Mesodermal cell (in vitro differentiated cells): Measurements from ENCODE around the gene IL11RA.

Experiments used
- H3K27ac ChIP-seq: 2 replicates; pipeline ENCODE4 v1.7.0; 2013; ENCODE audit warnings: mild to moderate bottlenecking, low read depth, low read length, moderate library complexity; ENCODE audit not compliant: severe bottlenecking
- H3K36me3 ChIP-seq: 2 replicates; pipeline ENCODE4 v1.7.1; 2013; ENCODE audit warnings: mild to moderate bottlenecking, low read length, moderate library complexity; ENCODE audit not compliant: control insufficient read depth, insufficient read depth
- H3K4me1 ChIP-seq: one replicate; pipeline ENCODE4 v1.7.1; 2013; ENCODE audit warnings: mild to moderate bottlenecking, low read length; ENCODE audit not compliant: insufficient read depth, control insufficient read depth, poor library complexity, severe bottlenecking
- H3K4me3 ChIP-seq: 2 replicates; pipeline ENCODE4 v1.7.0; 2013; ENCODE audit warnings: low read length, control low read depth, mild to moderate bottlenecking; ENCODE audit not compliant: insufficient read depth, poor library complexity, severe bottlenecking; ENCODE audit errors: extremely low read depth
- H3K9me3 ChIP-seq: 2 replicates; pipeline ENCODE4 v1.7.1; 2013; ENCODE audit warnings: mild to moderate bottlenecking, low read length, moderate library complexity; ENCODE audit not compliant: control insufficient read depth
- WGBS, 2 experiments: methylation state at CpG; one replicate each; pipeline ENCODE4 v1.1.5; 2013; ENCODE audit warnings: missing lambda C conversion rate in 2 of 2; ENCODE audit not compliant: insufficient coverage in 2 of 2; 5-methylcytosine and 5-hydroxymethylcytosine counted together

The IL11RA gene

GRCh38 chr9:34671307-34671706 is 19.3 kb downstream of the IL11RA start:
- Histone ChIP-seq H3K36me3 (peaks cover 20% of the 10 kb centered on the region), H3K27ac (no peak overlapping the region), H3K4me1 (no peaks in the 10 kb centered on the region), H3K9me3 (peaks cover 13% of the 10 kb centered on the region), H3K4me3 (no peak overlapping the region)
- no CpG with 5 or more reads among the region's 1 CpG for WGBS, 2 experiments

DNA sequence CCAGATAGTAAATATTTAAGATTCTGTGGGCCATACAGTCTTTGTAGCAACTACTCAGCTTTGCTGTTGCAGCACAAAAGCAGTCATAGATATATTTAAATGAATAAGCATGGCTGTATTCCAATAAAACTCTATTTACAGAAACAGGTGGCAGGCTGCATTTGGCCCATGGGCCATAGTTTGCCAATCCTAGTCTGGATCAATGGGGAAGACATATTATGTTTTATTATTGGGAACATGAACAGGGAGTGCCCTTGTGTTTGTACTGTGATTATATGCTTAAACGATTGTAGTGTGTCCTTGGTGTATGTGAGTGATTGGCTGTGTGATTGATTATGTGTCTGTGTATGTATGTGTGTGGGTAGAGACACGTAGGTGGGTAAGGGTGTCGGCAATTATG is 22.5 kb downstream of the IL11RA start:
- Histone ChIP-seq H3K36me3 (peaks cover 3% of the 10 kb centered on the region), H3K4me1 (no peaks in the 10 kb centered on the region), H3K4me3 (no peak overlapping the region), H3K9me3 (peaks cover 12% of the 10 kb centered on the region), H3K27ac (no peak overlapping the region)
- 80 to 83% methylated on average over 1 to 3 of the region's 3 CpGs for WGBS, 2 experiments

DNA sequence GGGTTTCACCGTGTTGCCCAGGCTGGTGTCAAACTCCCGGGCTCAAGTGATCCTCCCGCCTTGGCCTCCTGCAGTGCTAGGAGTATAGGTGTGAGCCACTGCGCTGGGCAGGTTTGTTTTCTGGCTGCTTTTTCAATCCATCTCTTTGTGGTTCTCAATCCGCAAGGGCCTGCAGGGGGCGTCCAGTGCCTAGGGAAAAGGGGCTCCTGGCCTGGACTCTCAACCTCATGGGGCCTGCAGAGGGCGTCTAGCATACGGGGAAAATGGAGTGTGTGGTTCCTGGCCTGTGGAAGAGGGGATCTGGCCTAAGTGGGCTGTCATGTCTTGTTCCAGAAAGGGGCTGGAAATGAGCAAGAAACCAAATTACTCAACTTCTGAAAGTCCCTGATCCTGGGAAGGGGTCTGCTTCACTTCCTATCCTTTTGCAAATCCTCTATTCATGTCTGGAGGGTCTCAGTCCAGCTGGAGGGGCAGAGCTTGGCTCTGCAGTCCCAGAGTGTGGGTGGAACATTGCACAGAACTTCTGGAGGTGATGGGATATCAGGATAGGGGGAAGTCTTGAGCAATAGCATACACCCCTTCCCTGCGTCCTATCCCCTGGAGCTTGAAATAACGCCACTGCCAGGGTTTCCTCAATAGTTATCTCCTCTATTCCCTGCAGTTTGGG is 23.2 kb downstream of the IL11RA start:
- no peak overlapping the region for H3K27ac ChIP-seq
- H3K4me1 ChIP-seq, result no peaks in the 10 kb centered on the region
- WGBS, 2 experiments, result 31 to 71% methylated on average over 4 to 7 of the region's 10 CpGs
- H3K36me3 ChIP-seq, result no peaks in the 10 kb centered on the region
- H3K9me3 ChIP-seq, result peaks cover 6% of the 10 kb centered on the region
- H3K4me3 ChIP-seq, result no peak overlapping the region

DNA sequence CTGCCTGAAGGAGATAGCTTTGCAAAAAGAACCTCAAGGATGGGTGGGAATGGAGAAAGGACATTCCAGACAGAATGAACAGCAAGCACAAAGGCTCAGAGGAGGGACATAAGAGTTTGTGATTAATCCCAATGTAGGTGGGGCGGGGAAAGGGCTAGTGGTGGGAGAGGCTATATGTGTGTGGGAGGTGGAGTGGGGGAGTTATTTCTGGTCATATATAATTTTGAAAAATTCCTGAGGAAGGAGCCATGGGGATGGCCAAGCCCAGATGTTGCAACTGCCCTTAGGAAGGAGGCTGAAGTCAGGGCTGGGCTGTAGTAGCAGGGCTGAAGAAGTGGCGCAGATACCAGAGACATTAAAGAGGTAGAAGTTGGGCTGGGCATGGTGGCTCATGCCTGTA is 23.9 kb downstream of the IL11RA start:
- Histone ChIP-seq H3K4me1 (no peaks in the 10 kb centered on the region), H3K9me3 (no peaks in the 10 kb centered on the region), H3K4me3 (no peak overlapping the region), H3K36me3 (no peaks in the 10 kb centered on the region), H3K27ac (no peak overlapping the region)
- 90 to 100% methylated on average over 2 of the region's 2 CpGs for WGBS, 2 experiments

DNA sequence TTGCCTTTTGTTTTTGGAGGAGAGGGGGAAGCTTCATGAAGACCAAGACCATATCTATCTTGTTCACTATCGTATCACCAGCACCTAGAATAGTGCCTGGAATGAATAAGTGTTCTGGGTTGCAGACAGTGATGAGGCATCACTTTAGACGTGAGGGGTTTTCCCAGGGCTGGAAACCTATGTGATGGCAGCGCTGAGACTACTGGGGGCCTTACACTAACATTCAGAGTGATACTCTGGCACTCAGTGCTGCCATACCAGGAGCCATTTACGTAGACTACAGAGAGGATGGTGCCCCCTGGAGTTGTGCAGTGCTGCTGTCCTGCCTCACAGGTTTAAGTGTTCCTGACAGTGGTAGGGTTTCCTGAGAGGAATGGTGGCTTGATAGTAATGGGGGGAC is 32.2 kb downstream of the IL11RA start:
- WGBS, 2 experiments, result 90 to 96% methylated on average over 3 of the region's 4 CpGs
- H3K4me1 ChIP-seq, result no peaks in the 10 kb centered on the region
- no peak overlapping the region for H3K27ac ChIP-seq
- H3K4me3 ChIP-seq, result no peak overlapping the region
- H3K9me3 ChIP-seq, result no peaks in the 10 kb centered on the region
- peaks cover 2% of the 10 kb centered on the region for H3K36me3 ChIP-seq

- 92 to 97% methylated on average over 2 of the region's 4 CpGs for WGBS, 2 experiments
- Histone ChIP-seq H3K9me3 (no peaks in the 10 kb centered on the region), H3K4me3 (no peak overlapping the region), H3K36me3 (peaks cover 2% of the 10 kb centered on the region), H3K27ac (no peak overlapping the region), H3K4me1 (no peaks in the 10 kb centered on the region)
These were observed 32.8 kb downstream of the IL11RA start for GRCh38 chr9:34684816-34685215.

DNA sequence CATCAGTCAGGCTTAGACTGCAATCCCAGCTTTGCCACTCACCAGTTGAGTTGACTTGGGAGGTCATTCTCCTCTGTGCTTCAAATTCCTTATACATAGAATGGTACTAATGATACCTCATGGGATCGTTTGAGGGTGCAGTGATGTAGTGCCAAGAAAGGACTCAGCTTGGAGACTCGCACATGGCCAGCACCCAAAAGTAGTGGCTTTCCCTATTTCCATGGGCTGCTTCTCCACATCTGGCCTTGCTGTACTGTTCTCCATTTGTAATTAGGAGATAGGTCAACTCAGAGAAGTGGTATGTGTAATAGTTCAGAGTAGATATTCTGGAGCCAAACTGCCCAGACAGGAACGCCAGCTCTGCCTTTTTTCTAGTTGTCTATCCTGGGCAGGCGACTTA is 33.6 kb downstream of the IL11RA start:
- WGBS, 2 experiments, result 100% methylated on average over 2 of the region's 4 CpGs; no CpG with 5 or more reads in 1 of the 2 experiments
- Histone ChIP-seq H3K36me3 (peaks cover 2% of the 10 kb centered on the region), H3K4me1 (no peaks in the 10 kb centered on the region), H3K4me3 (no peak overlapping the region), H3K9me3 (no peaks in the 10 kb centered on the region), H3K27ac (no peak overlapping the region)

- Histone ChIP-seq H3K9me3 (no peaks in the 10 kb centered on the region), H3K36me3 (peaks cover 2% of the 10 kb centered on the region), H3K4me3 (no peak overlapping the region), H3K27ac (no peak overlapping the region), H3K4me1 (no peaks in the 10 kb centered on the region)
- WGBS, 2 experiments, result 90 to 98% methylated on average over 3 to 5 of the region's 5 CpGs
These were observed 34.2 kb downstream of the IL11RA start for GRCh38 chr9:34686231-34686630.

GRCh38 chr9:34686732-34687131 is 34.7 kb downstream of the IL11RA start:
- H3K4me3 ChIP-seq, result no peak overlapping the region
- no peaks in the 10 kb centered on the region for H3K4me1 ChIP-seq
- no peak overlapping the region for H3K27ac ChIP-seq
- 85 to 92% methylated on average over 1 of the region's 1 CpG for WGBS, 2 experiments
- peaks cover 2% of the 10 kb centered on the region for H3K36me3 ChIP-seq
- H3K9me3 ChIP-seq, result no peaks in the 10 kb centered on the region

DNA sequence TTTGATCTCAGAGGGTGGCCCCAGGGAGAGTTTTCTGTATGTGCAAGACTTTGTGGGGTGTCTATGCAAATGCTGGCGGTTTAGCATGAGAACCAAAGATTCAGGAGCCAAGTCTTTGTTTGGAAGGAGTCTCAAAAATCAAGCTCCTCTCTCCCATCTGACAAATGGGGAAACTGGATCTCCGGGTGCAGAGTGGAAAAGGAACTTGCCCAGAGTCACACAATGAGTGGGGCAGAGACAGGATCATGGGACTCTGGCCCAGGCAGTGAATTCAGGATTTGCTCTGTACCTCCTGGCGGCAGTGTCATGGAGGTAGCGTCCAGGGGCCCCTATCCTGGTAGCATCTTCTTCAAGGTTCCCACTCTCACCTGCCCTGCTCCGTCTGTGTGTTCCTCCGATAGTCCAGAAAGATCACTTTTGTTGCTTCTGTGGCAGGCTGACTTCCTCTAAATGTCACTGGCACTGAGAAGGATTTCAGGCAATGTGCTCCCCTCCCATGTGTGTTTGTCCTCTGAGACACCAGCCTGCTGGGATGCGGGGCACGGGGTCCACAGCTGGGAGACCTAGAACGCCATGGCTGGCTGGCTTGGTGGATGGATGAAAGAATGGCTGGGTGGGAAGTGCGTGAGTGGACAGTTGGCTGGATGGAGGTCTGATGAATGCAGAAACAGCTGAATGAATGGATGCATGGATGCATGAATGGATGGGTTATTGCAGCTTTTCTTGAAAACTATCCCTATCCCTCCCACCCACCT is 35.5 kb downstream of the IL11RA start:
- H3K27ac ChIP-seq, result no peak overlapping the region
- no peaks in the 10 kb centered on the region for H3K9me3 ChIP-seq
- H3K4me3 ChIP-seq, result no peak overlapping the region
- no peaks in the 10 kb centered on the region for H3K4me1 ChIP-seq
- H3K36me3 ChIP-seq, result no peaks in the 10 kb centered on the region
- 83 to 87% methylated on average over 9 to 10 of the region's 10 CpGs for WGBS, 2 experiments
